GM23338 (cell line): ENCODE measurements around the gene EIF3L. TPM values are rescaled to one million over a fixed set of nuclear protein-coding genes. Genes with fewer than 3 reads are reported as not detected.

Experiments
- ATAC-seq: fragments of 200-7000 bp; cut with Tn5 transposase; 3 replicates; pipeline ENCODE4 v1.9.1; 2020
- DNase-seq: peaks from one replicate; pipeline ENCODE4 v3.0.0-alpha.2; 2015; ENCODE audit warnings: low spot score
- H2AFZ ChIP-seq: fragments of 200-600 bp; sonication (generic); 2 replicates; pipeline ENCODE4 v1.8.0; 2016; ENCODE audit warnings: antibody characterized with exemption, mild to moderate bottlenecking, moderate library complexity
- H3F3A ChIP-seq: fragments of 200-600 bp; sonication (generic); replicated peaks from 2 replicates; pipeline ENCODE4 v1.8.0; 2017; ENCODE audit warnings: antibody characterized with exemption, mixed run types, low read depth
- H3K27ac ChIP-seq: fragments of 200-600 bp; sonication (generic); 2 replicates; pipeline ENCODE4 v1.6.1; 2016; ENCODE audit warnings: low read depth
- H3K27me3 ChIP-seq: fragments of 200-600 bp; sonication (generic); 2 replicates; pipeline ENCODE4 v1.8.0; 2016; ENCODE audit warnings: mild to moderate bottlenecking, mixed run types, moderate library complexity; ENCODE audit not compliant: insufficient read depth
- H3K36me3 ChIP-seq: fragments of 200-600 bp; sonication (generic); 2 replicates; pipeline ENCODE4 v1.8.0; 2016; ENCODE audit warnings: mild to moderate bottlenecking; ENCODE audit not compliant: insufficient read depth
- H3K4me1 ChIP-seq: fragments of 200-600 bp; sonication (generic); 2 replicates; pipeline ENCODE4 v1.8.0; 2016; ENCODE audit warnings: mild to moderate bottlenecking, moderate library complexity; ENCODE audit not compliant: insufficient read depth
- H3K4me2 ChIP-seq: fragments of 200-600 bp; sonication (generic); 2 replicates; pipeline ENCODE4 v1.7.1; 2017; ENCODE audit warnings: mixed run types
- H3K4me3 ChIP-seq: fragments of 200-600 bp; sonication (generic); 2 replicates; pipeline ENCODE4 v1.6.1; 2016; ENCODE audit warnings: mixed run types
- H3K79me2 ChIP-seq: fragments of 200-600 bp; sonication (generic); replicated peaks from 2 replicates; pipeline ENCODE4 v1.8.0; 2017; ENCODE audit warnings: mild to moderate bottlenecking; ENCODE audit not compliant: insufficient read depth
- H3K9me2 ChIP-seq: fragments of 200-600 bp; sonication (generic); 2 replicates; pipeline ENCODE4 v1.8.0; 2017; ENCODE audit not compliant: insufficient read depth
- H4K20me1 ChIP-seq: fragments of 200-600 bp; sonication (generic); replicated peaks from 2 replicates; pipeline ENCODE4 v1.8.0; 2017; ENCODE audit warnings: mild to moderate bottlenecking; ENCODE audit not compliant: insufficient read depth
- H3K27ac Mint-ChIP-seq: 2 replicates; pipeline ENCODE4 v1.8.0; 2020; ENCODE audit warnings: inconsistent platforms, mild to moderate bottlenecking, moderate library complexity, mixed read lengths
- H3K27me3 Mint-ChIP-seq: 3 replicates; pipeline ENCODE4 v1.8.0; 2022; ENCODE audit warnings: low read depth, mild to moderate bottlenecking, moderate library complexity, mixed read lengths, inconsistent platforms; ENCODE audit not compliant: insufficient read depth, poor library complexity
- H3K36me3 Mint-ChIP-seq: 3 replicates; pipeline ENCODE4 v1.8.0; 2021; ENCODE audit warnings: low read depth, mild to moderate bottlenecking, inconsistent platforms, moderate library complexity, mixed read lengths
- H3K4me1 Mint-ChIP-seq: 3 replicates; pipeline ENCODE4 v1.8.0; 2020; ENCODE audit warnings: mild to moderate bottlenecking, inconsistent platforms, mixed read lengths
- H3K4me3 Mint-ChIP-seq: 3 replicates; pipeline ENCODE4 v1.8.0; 2021; ENCODE audit warnings: moderate library complexity, mild to moderate bottlenecking, inconsistent platforms, mixed read lengths
- H3K9me3 Mint-ChIP-seq: 3 replicates; pipeline ENCODE4 v1.8.0; 2020; ENCODE audit warnings: moderate library complexity, mild to moderate bottlenecking, inconsistent platforms, mixed read lengths
- CREB1 ChIP-seq: fragments of 250-450 bp; sonication (Bioruptor Pico); IDR thresholded peaks from 2 replicates; pipeline ENCODE4 v1.5.0; 2020; ENCODE audit warnings: low read depth, mild to moderate bottlenecking, moderate library complexity
- CTCF ChIP-seq, 2 experiments: fragments of 200-600 bp in 1 of 2; sonication (generic) in 1 of 2; conservative IDR thresholded peaks; 2 replicates each; pipeline versions ENCODE4 v1.5.1 to v1.6.1; 2016 to 2017; ENCODE audit warnings: antibody characterized with exemption in 2 of 2, low read depth in 2 of 2, mild to moderate bottlenecking in 2 of 2, moderate library complexity in 1 of 2
- ETS1 ChIP-seq: IDR thresholded peaks from 2 replicates; pipeline ENCODE4 v1.6.1; 2016; ENCODE audit warnings: antibody characterized with exemption
- EZH2 ChIP-seq: fragments of 200-600 bp; sonication (generic); IDR thresholded peaks from one replicate; pipeline ENCODE4 v1.8.0; 2017; ENCODE audit warnings: antibody characterized with exemption, mild to moderate bottlenecking, low read depth; ENCODE audit not compliant: unreplicated experiment
- EZH2phosphoT487 ChIP-seq: fragments of 200-600 bp; sonication (generic); IDR thresholded peaks from one replicate; pipeline ENCODE4 v1.8.1; 2018; ENCODE audit warnings: antibody characterized with exemption; ENCODE audit not compliant: unreplicated experiment
- JUNB ChIP-seq: IDR thresholded peaks from one replicate; pipeline ENCODE4 v1.6.1; 2016; ENCODE audit warnings: antibody characterized with exemption; ENCODE audit not compliant: unreplicated experiment
- POLR2AphosphoS5 ChIP-seq: IDR thresholded peaks from 2 replicates; pipeline ENCODE4 v1.6.1; 2016; ENCODE audit warnings: antibody characterized with exemption, low read depth
- REST ChIP-seq: IDR thresholded peaks from one replicate; pipeline ENCODE4 v1.6.1; 2018; ENCODE audit warnings: antibody characterized with exemption; ENCODE audit not compliant: unreplicated experiment
- STAT1 ChIP-seq: IDR thresholded peaks from one replicate; pipeline ENCODE4 v1.6.1; 2016; ENCODE audit warnings: antibody characterized with exemption; ENCODE audit not compliant: unreplicated experiment
- ZNF114 ChIP-seq: fragments of 250-450 bp; sonication (Bioruptor Pico); IDR thresholded peaks from 2 replicates; pipeline ENCODE4 v1.5.0; 2020; ENCODE audit warnings: mild to moderate bottlenecking, moderate library complexity
- ZNF331 ChIP-seq: fragments of 250-450 bp; sonication (Bioruptor Pico); IDR thresholded peaks from 2 replicates; pipeline ENCODE4 v1.5.0; 2020; ENCODE audit warnings: low read depth, mild to moderate bottlenecking, moderate library complexity
- polyA plus RNA-seq: library from polyadenylated mRNA; unstranded; fragments of >200 nt; fragmentation: Nextera tagmentation; extraction: Ambion mirVana; gene quantifications from 2 replicates; pipeline ENCODE4 v1.2.1, GENCODE V29; 2016
- total RNA-seq: library from RNA; depleted of rRNA; stranded (reverse); fragments of >200 nt; shearing (Covaris generic); gene quantifications from 2 replicates; pipeline ENCODE4 v1.2.3, GENCODE V29; 2014

EIF3L gene
- total and polyA plus RNA-seq, 2 experiments from 2014 or later = 430 to 459 TPM

GRCh38 chr22:37820350-37820749 is 28.9 kb upstream of the EIF3L start (continued):
- TF ChIP-seq JUNB (no peak), EZH2 (no peak), EZH2phosphoT487 (no peak), POLR2AphosphoS5 (no peak), CREB1 (CRISPR knock-in tag) (no peak), ETS1 (no peak), STAT1 (no peak), ZNF331 (no peak), REST (no peak)

- no peak for TF ChIP-seq ZNF114
- no peak for TF ChIP-seq CREB1 (CRISPR knock-in tag)
- peak in 1 of 2 experiments; percentile 31; a peak in 2 of 4 replicates for TF ChIP-seq CTCF (conservative IDR thresholded peaks at IDR 0.05; ENCODE audit: low read depth in 2 of 2)
- Mint-ChIP-seq H3K36me3 (peaks cover 3% of the 10 kb centered on the region; the same call in 2 of the 3 replicates), H3K9me3 (no peaks in the 10 kb centered on the region; the same call in 2 of the 3 replicates), H3K27ac (peak overlapping the region; percentile 55; the same call in 1 of the 2 replicates), H3K27me3 (peaks cover 61% of the 10 kb centered on the region), H3K4me1 (peaks cover 42% of the 10 kb centered on the region), H3K4me3 (peak overlapping the region; percentile 55)
- DNase-seq = peak; percentile 76
- peaks cover 25% of the 10 kb centered on the region for H3F3A ChIP-seq
- no peak overlapping the region for H3K4me3 ChIP-seq
- peaks cover 68% of the 10 kb centered on the region for H3K27me3 ChIP-seq
- H3K79me2 ChIP-seq = no peaks in the 10 kb centered on the region
- peak; percentile 5 for ATAC-seq
- H3K36me3 ChIP-seq = no peaks in the 10 kb centered on the region
- no peaks in the 10 kb centered on the region for H4K20me1 ChIP-seq
- H3K4me2 ChIP-seq = peak overlapping the region; percentile 75; the same call in 1 of the 2 replicates
- H2AFZ ChIP-seq = no peak overlapping the region; the same call in 1 of the 2 replicates
- H3K4me1 ChIP-seq = peaks cover 33% of the 10 kb centered on the region
- no peaks in the 10 kb centered on the region for H3K9me2 ChIP-seq
- no peak overlapping the region for H3K27ac ChIP-seq
These were observed 27.0 kb upstream of the EIF3L start for GRCh38 chr22:37822079-37822833.
